ENCODE results near the gene SMARCD3.

The SMARCD3 gene

GRCh38 chr7:151254851-151255250, 6.4 kb upstream of the SMARCD3 start:
- TF ChIP-seq, protein P1, sequence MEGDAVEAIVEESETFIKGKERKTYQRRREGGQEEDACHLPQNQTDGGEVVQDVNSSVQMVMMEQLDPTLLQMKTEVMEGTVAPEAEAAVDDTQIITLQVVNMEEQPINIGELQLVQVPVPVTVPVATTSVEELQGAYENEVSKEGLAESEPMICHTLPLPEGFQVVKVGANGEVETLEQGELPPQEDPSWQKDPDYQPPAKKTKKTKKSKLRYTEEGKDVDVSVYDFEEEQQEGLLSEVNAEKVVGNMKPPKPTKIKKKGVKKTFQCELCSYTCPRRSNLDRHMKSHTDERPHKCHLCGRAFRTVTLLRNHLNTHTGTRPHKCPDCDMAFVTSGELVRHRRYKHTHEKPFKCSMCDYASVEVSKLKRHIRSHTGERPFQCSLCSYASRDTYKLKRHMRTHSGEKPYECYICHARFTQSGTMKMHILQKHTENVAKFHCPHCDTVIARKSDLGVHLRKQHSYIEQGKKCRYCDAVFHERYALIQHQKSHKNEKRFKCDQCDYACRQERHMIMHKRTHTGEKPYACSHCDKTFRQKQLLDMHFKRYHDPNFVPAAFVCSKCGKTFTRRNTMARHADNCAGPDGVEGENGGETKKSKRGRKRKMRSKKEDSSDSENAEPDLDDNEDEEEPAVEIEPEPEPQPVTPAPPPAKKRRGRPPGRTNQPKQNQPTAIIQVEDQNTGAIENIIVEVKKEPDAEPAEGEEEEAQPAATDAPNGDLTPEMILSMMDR (IDR thresholded peaks at IDR 0.05; ENCODE audit: control insufficient read depth, insufficient read depth, low read depth, low read length, missing control alignments), result no peak
- H3K4me3 ChIP-seq (ENCODE audit: control insufficient read depth, low read depth, low read length), result no peak overlapping the region
- no peak for DNase-seq (ENCODE audit: low read depth)

GRCh38 chr7:151254316-151254715, 5.8 kb upstream of the SMARCD3 start:
- no peak for DNase-seq (ENCODE audit: low read depth)
- TF ChIP-seq, protein P1 (IDR thresholded peaks at IDR 0.05; ENCODE audit: control insufficient read depth, insufficient read depth, low read depth, low read length, missing control alignments), result no peak
- H3K4me3 ChIP-seq (ENCODE audit: control insufficient read depth, low read depth, low read length), result no peak overlapping the region

- H3K4me3 ChIP-seq (ENCODE audit: control insufficient read depth, low read depth, low read length), result no peak overlapping the region
- no peak for DNase-seq (ENCODE audit: low read depth)
- TF ChIP-seq, protein P1 (IDR thresholded peaks at IDR 0.05; ENCODE audit: control insufficient read depth, insufficient read depth, low read depth, low read length, missing control alignments), result no peak
These were observed 4.6 kb upstream of the SMARCD3 start for GRCh38 chr7:151252961-151253711.

DNA sequence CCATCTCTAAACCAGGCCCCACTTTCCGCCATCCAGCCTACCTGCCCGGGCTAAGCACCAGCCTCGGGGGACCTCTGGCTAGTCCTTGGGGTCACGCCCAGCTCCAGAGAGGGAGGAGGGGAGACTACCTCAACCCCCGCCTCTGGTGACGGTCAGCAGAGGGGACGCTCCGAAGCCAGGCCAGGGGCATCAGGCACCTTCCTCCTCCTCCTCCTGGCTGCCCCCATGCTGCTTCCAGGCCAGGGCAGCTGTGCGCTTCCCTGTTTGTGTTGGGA, 4.0 kb upstream of the SMARCD3 start:
- H3K4me3 ChIP-seq (ENCODE audit: control insufficient read depth, low read depth, low read length), result peak overlapping the region; percentile 73

DNA sequence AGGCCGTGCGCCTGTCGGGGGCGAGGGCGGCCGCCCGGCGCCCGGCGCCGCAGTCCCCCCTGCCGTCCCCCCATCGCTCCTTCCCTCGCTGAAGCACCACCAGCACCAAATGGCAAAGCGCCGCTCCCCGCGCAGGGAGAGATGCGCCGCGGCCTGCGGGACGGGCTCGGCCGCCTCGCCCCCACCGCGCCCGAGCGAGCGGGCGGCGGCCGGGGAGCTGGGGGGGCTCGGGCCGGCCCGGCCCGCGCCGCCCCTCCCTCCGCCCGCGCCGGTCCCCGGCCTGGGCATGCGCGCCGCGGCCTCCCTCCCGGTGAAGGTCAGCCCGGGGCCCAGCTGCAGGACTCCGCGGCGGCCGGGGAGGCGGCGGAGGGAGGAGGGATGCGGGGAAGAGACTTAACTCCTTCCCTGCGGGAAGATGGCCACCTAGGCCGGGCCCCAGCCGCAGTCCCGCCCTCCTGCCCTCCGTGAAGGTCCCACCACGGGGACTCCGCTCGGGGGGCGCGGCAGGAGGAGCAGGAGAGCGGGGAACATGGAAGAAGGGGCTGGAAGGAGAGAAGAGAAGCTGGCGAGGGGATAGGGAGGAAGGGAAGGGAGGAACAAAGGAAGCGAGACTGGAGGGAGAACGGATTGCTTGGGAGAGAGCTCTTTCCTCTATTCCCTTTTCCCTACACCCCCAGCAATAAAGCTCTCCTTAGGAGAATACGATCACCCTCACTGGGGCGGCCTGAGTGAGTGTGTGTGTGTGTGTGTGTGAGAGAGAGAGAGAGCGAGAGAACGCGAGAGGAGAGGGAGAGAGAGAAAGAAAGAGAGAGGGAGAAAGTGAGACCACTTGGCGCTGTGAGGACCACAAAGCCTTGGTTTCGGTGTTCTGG, 3.4 kb upstream of the SMARCD3 start:
- no peak for DNase-seq (ENCODE audit: low read depth)
- TF ChIP-seq, protein P1 (IDR thresholded peaks at IDR 0.05; ENCODE audit: control insufficient read depth, insufficient read depth, low read depth, low read length, missing control alignments), result no peak
- peak overlapping the region; percentile 73 for H3K4me3 ChIP-seq (ENCODE audit: control insufficient read depth, low read depth, low read length)

More for the DNA sequence above, 4.0 kb upstream of the SMARCD3 start:
- no peak for DNase-seq (ENCODE audit: low read depth)
- TF ChIP-seq, protein P1 (IDR thresholded peaks at IDR 0.05; ENCODE audit: control insufficient read depth, insufficient read depth, low read depth, low read length, missing control alignments), result no peak

- no peak for DNase-seq (ENCODE audit: low read depth)
- TF ChIP-seq, protein P1 (IDR thresholded peaks at IDR 0.05; ENCODE audit: control insufficient read depth, insufficient read depth, low read depth, low read length, missing control alignments), result no peak
- H3K4me3 ChIP-seq (ENCODE audit: control insufficient read depth, low read depth, low read length), result peak overlapping the region; percentile 51
These were observed 2.8 kb upstream of the SMARCD3 start for GRCh38 chr7:151251328-151251688.

Data from AG09309 (cell line).